ENCODE measurements around the gene CST6. TPM values are rescaled to one million over a fixed set of nuclear protein-coding genes. Genes with fewer than 3 reads are reported as not detected.

The CST6 gene, protein sequence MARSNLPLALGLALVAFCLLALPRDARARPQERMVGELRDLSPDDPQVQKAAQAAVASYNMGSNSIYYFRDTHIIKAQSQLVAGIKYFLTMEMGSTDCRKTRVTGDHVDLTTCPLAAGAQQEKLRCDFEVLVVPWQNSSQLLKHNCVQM
- total RNA-seq, result 0.26 and 0.49 TPM in 2 replicates

DNA sequence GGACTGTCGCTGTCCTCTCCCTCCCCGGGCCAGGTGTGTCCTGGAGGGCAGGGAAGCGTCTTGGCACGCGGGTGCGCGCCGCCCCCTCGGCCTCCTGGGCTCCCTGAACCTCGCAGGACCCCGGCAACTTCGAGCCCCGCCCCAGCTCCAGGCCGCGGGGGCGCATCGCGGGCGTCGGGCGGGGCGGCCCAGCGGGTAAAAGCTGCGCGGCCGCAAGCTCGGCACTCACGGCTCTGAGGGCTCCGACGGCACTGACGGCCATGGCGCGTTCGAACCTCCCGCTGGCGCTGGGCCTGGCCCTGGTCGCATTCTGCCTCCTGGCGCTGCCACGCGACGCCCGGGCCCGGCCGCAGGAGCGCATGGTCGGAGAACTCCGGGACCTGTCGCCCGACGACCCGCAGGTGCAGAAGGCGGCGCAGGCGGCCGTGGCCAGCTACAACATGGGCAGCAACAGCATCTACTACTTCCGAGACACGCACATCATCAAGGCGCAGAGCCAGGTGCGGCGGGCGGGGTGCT is at the start of gene CST6:
Gene CST6 (plus strand): TSS at position 224 of the 519 bp plus-strand sequence. CDS start 37 bp downstream, at position 261.
- no peak for DNase-seq (ENCODE audit: low read depth, low spot score)

DNA sequence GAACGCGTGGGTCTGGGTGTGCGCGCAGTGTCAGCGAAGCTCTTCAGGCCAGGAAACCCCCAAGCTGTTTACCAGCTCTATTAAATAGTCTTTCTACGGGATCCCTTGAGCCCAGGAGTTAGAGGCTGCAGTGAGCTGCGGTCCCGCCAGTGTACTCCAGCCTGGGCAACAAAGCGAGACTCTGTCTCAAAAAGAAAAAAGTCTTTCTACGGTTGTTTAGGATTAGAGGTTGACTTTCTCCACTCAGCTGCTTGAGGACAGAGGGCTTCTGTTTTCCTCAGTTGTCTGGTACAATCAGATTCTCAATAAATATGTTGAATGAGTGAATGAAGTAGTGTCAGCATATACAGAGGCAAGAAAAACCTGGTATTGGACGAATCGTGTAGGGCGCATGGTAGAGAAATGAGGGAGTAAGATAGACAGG is 49.7 kb upstream of the CST6 start:
- DNase-seq (ENCODE audit: low read depth, low spot score), result no peak

DNA sequence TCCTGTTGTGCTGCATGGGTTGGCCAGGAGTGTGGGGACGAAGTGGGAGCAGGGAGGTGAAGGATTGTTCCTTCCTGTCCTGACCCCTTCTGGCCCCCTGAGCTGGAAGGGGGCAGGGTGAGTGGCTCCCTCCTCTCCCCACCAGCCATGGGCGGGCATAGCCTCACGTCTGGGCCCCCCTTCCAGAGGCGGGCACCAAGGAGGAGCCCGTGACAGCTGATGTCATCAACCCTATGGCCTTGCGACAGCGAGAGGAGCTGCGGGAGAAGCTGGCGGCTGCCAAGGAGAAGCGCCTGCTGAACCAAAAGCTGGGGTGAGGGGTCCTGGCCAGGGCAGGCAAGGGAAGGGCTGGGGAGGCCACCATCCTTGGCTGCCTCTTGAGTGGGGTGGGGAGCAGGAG is 46.9 kb upstream of the CST6 start:
- DNase-seq (ENCODE audit: low read depth, low spot score), result no peak

DNA sequence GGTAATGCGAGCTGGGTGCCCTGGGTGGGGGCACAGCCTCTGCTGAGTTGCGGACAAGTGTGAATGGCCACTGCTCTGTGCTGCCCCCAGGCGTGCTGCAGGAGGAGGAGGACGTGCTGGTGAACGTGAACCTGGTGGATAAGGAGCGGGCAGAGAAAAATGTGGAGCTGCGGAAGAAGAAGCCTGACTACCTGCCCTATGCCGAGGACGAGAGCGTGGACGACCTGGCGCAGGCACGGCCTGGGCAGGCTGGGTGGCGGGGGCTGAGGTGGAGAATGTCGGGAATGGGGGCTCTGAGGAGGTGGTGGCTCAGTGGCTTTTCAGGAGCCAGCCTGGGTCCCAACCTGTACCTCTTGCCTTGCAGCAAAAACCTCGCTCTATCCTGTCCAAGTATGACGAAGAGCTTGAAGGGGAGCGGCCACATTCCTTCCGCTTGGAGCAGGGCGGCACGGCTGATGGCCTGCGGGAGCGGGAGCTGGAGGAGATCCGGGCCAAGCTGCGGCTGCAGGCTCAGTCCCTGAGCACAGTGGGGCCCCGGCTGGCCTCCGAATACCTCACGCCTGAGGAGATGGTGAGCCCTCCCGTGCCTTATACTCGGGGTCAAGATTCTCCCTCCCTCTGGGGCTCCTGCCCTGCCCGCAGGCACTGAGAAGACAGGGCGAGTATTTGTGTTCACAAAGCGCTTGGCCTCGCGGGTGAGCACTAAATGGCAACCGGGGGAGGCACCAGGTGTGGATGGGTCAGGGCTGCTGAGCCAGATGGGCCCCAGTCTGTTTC is 45.6 kb upstream of the CST6 start:
- DNase-seq (ENCODE audit: low read depth, low spot score), result no peak

DNA sequence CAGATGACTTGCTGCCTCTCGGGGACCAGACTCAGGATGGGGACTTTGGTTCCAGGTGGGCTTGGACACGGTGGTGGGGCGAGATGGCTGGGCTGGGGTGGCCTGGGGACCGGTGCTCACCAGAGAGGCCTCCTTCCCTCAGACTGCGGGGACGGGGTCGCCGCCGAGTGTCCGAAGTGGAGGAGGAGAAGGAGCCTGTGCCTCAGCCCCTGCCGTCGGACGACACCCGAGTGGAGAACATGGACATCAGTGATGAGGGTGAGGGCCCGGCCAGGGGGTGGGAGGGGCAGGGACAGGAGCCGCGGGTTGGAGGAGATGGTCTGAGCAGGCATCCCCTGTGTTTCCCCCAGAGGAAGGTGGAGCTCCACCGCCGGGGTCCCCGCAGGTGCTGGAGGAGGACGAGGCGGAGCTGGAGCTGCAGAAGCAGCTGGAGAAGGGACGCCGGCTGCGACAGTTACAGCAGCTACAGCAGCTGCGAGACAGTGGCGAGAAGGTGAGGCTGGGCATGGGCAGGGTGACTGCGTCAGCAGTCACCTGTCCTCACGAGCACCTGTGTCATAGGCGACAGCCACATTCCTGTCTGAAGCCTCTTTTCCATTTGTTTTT is 44.4 kb upstream of the CST6 start:
- DNase-seq (ENCODE audit: low read depth, low spot score), result no peak

DNA sequence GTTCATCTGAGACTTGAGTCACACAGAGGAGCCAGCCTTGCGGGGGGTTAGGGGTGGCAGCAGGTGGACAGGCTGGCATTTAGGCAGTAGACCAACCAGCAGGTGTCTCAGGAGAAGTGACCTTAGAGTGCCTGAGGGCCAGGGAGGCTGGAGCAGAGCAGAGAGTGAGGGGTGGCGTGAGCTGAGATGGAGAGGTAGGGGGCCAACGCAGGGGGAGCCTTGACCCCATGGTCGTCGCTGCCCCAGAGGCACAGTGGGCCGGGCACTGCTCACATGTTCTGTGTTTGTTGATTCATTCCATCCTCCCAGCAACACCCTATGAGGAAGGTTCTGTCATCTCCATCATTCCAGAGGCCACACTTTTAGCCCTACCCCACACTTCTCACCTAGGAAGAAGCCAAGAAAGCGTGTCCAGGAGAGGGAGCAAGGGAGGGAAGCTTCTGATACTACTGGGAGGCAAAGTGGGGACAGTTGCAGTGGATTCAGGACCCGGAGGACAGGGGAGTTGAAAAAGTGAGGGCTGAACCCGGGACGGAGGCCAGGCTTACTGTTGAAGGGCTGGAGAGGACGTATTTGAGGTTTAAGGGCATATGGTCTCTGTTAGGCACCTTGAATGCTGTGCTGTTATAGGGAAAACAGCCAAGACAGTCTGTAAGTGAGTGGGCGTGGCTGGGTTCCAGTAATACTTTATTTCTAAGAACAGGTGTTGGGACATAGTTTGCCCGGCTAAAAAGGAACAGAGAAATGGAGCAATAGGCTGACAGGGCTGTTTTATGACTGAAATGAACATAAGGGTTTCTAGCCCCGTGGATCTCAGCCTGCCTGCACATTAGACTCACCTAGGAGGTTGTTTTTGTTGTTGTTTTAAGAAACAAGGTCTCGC is 43.0 kb upstream of the CST6 start:
- DNase-seq (ENCODE audit: low read depth, low spot score), result no peak

DNA sequence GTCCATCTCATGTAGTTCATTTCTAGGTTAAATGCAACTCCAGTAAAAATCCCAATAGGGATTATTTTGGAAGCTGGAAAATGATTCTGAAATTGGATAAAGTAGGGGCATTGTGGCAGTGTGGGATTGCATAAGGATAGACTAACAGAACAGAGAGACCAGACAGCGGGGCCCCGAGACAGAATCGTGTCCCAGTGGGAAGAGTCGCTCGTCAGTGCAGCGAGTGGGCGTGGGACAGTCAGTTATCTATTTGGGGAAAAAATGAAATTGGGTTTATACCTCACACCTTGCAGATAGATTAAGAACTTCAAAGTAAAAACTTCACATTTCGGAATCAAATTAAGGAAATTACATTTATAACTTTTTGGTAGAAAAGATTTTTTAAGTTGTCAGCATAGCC is 39.7 kb upstream of the CST6 start:
- DNase-seq (ENCODE audit: low read depth, low spot score), result no peak

DNA sequence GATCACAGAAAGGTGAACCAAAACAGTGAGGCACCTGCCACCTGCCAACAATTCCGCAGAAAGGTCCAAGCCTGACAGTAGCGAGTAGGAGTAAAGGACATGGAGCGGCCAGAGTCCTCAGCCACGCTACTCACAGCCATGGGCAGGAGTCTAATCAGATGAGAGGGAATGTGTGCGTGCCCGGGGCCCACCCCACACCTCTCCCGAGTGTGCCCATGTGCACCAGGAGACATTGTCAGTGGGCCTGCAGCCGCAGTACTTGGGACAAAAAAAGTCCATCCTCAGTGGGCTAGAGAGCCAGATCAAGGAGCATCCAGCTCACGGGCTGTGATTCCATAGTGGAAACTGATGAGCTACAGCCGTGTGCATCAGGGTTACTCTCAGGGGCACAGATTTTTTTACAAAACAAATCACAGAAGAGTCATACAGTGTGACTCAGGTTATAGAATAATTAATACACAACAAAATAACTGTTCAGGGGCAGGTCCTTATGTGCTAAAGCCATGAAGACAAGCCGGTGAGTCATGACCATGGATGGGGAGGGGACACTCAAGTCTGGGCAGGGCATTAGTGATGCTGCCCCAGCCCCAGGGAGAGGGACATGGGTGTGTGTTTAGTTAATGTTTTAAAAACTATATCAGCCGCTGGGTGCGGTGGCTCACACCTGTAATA is 38.2 kb upstream of the CST6 start:
- no peak for DNase-seq (ENCODE audit: low read depth, low spot score)

DNA sequence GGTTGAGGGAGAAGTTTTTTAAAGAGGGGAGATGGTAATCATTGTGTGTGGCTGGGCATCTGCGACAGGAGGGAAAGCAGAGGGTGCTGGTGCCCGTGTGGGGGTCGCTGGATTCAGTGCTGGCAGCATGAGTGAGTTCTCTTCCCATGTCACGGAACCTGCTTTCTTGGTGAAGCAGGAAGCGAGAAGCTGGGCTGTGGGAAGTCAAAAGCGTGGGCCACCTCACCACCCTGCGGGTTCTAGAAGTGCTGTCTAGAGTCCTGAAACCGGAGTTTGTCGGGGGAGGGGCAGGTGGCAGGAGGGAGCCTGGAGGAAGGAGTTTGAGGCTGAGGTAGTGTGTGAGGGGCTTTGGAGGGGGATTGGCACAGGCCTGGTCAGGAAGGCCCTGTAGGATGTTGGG is 36.0 kb upstream of the CST6 start:
- DNase-seq (ENCODE audit: low read depth, low spot score), result no peak

DNA sequence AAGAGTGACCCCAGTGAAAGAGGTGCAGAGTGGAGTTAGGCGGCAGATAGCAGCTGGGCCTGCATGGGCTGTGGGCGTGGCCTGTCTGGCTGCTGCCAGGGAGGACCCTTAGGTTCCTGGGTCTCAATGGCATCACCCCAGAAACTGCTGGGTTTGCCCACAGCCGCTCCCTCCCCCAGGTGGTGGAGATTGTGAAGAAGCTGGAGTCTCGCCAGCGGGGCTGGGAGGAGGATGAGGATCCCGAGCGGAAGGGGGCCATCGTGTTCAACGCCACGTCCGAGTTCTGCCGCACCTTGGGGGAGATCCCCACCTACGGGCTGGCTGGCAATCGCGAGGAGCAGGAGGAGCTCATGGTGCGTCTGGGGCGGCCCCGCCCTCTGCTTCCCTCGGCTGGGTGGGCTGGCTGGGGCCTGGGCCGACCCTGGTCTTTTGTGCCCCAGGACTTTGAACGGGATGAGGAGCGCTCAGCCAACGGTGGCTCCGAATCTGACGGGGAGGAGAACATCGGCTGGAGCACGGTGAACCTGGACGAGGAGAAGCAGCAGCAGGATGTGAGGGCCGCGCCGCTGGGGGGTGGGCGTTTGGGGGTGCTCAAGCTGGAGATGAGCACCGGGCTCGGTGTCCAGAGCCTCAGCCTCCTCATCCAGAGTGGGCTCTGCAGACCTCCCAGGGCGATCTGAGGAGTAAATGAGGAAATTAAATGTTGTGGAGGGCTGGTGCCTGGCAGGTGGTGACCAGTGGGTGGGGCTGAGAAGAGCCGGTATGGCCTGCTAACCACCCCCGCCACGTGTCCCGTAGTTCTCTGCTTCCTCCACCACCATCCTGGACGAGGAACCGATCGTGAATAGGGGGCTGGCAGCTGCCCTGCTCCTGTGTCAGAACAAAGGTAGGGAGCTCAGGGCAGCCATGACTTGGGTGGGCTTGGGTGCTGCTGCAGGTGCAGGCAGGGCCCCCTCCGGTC is 35.3 kb upstream of the CST6 start:
- DNase-seq (ENCODE audit: low read depth, low spot score), result no peak

DNA sequence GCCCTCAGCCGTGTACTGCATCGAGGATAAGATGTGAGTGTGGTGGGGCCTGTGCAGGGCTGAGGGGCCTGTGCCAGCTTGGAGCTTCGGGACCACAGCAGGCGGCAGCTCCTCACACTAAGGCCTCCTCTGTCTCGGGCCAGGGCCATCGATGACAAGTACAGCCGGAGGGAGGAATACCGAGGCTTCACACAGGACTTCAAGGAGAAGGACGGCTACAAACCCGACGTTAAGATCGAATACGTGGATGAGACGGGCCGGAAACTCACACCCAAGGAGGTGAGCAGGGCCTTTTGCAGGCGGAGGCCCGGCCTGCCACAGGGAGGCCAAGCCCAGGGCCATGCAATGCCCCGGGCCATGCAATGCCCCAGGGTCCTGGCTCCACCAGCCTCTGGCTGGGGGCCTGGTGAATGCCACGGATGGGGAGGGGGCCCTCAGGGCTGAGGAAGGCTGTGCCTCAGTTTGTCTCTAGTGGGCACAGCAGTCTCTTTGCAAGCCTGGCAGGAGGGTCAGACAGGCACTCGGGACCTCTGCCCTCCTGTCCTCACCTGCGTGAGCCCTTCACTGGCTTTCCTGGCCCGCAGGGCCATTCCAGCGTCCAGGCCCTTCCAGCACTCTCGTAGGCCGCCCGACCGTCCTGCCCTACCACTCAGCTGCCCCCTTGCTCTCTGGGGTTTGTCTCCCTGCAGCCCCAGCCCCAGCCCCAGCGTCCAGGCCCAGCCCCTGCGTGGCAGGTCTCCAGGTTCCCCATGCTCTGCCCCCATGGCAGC is 34.0 kb upstream of the CST6 start:
- no peak for DNase-seq (ENCODE audit: low read depth, low spot score)

DNA sequence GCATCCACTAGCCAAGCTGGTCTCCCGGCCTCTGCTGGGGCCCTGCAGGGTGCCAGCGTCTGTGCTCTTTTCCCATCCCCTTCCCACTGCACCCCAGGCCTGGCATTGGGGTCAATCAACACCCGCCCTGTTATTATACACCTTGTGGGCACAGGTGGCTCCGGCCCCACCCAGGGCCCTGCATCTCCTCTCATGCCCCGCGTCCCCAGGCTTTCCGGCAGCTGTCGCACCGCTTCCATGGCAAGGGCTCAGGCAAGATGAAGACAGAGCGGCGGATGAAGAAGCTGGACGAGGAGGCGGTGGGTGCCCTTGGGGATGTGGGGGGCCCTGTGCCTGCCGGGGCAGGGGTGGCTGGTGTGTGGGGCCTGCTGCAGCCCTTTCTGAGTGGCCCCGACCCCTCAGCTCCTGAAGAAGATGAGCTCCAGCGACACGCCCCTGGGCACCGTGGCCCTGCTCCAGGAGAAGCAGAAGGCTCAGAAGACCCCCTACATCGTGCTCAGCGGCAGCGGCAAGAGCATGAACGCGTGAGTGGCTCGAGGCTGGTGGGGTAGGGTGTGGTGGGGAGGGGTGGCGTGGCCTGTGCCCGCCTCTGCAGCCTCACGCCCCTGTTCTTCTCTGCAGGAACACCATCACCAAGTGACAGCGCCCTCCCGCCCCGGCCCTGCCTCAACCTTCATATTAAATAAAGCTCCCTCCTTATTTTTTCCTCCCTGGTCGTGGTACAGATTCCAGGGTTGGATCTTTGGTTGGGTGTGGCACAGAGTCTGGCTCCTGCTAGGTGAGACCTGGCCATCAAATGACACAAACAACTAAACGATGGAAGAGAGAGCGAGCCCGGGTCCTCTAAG is 33.2 kb upstream of the CST6 start:
- DNase-seq (ENCODE audit: low read depth, low spot score), result no peak

DNA sequence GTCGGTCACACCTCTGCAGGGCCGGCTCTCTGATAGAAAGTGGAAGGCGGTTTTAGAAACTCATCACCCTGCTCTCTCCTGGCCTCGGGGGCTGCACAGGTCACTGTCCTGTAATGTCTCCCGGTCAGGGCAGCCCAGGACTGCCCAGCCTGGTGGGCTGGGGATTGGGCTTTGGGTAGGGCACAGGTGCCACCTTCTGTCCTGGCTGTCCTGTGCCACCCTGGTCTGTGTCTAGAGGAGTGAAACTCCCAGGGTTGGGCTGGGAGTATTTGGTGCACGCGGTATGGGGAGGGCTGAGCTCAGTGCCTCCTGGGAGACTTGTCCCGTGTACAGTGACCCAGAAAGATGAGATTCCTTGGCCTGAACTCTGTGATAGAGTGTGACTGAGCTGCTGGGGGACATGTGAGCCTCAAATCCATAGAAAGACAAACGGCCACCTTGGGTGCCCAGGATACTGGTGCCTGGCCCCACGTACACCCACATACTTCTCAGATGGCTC is 32.5 kb upstream of the CST6 start:
- no peak for DNase-seq (ENCODE audit: low read depth, low spot score)

DNA sequence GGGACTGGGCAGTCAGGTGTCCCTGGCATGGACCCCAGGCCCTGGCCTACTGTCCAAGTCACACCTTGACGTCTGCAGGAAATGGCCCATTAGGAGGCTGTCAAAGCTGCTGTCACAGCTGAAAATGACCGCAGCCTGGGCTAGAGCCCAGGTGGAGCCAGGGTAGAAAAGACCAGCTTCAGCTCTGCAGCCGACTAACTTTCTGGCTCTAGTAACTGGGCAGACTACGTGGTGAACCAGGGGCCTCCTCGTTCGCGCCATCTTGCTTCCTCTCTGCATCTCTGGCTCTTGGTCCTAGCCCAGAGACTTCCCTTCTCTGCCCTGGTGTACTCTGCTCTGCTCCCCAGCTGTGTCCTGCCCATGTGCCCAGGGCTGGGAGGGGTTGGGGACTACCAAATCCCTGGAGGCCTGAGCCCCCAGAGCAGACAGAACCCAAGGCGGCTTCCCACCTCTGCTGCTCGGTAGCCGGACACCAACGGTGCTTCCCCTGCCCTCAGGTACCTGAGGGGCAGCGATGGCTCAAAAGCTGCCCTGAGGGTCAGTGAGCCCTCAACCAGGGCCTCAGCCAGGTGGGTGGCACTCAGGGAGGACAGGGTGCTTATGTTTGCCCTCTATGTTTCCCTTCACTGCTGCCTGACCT is 30.6 kb upstream of the CST6 start:
- DNase-seq (ENCODE audit: low read depth, low spot score), result no peak

DNA sequence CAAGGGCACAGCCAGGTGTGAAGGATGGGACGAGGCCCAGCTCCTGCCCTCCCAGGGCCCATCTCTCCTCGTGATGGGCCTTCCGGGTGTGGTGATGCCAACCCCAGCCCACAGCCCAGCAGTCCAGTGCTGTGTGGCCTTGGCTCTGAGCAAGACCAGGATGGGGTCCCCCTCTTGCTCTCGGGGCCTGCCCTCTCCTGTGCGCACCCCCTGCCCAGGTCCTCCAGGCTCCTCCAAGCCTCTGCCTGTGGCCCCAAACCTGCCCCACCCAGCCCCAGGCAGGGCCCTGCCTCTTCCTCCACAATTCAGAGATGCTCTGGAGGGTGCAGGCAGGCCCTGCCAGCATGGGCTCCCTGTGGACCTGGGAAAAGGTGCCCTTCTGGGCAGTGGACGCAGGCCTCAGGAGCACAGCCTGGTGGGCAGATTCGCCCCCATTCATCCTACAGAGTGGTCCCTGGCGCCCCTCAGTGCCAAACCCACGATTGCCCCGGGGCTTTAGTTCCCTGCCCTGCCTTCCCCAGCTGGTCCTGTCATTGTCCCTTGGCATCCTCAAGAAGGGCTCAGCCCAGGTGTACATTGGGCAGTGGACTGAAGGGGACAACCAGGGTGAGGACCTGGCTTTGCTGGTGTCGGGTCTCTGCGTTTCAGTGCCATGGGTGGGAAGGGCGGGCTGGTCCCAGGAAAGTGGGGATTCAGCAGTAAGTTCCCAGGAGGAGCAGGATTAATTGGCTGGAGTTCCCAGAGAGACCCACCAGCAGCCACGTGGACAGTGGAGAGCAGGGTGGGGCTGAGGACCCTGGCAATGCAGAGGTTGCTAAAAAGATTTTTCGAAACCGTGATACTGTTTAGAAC is 29.6 kb upstream of the CST6 start:
- no peak for DNase-seq (ENCODE audit: low read depth, low spot score)

DNA sequence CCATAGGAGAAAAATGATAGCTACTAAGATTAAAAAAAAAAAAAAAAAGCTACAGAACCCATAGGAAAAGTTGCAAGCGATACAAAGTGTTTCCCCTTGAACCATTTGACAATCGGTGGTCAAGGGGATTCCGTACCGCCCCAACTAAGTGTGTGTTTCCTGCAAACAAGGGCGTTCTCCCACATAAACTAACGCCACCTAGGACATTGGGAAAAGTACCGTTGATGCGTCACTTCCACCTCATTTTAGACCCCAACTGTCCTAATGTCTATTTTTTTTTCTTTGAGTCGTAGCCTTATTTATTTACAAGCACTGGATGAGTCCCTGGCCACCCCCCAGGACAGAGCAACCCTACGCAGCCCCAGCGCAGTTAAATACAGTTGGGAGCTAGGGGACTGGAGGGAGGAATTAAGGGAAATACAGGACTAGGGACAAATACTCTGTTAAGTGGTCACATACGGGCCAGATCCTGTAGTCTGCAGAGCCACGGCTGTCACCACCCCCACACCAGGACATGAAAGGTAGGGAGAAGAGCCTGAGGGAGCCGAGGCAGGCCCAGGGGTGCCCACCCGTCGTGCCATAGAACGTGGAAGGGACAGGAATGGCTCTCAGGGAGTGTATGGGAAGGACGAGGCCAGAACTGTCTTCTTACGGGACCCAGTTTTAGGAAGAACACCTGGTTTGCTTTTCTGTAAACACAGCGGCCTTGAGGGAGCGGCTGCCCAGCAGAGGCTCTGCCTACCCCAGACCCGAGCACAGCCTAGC is 28.8 kb upstream of the CST6 start:
- no peak for DNase-seq (ENCODE audit: low read depth, low spot score)

All from pulmonary artery endothelial cell (primary cell).